ENCODE results near the gene FXYD4.

The FXYD4 gene

GRCh38 chr10:43396928-43397624 is 25.6 kb downstream of the FXYD4 start:
- TF ChIP-seq CTCF (IDR thresholded peaks at IDR 0.05) = no peak

DNA sequence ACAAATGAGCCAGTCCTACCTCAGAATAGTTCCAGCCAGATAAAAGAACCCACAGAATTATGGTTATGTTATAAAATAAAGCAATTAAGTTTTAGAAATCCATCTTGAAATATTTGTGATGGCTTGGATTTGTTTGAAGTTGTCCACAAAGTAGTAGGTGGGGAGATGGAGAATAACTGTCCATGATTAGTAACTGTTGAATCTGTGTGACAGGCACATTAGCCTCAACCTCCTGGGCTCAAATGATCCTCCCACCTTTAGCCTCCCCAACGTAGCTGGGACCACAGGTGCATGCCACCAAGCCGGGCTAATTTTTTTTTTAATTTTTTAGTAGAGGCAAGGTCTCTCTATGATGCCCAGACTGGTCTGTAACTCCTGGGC is 27.5 kb downstream of the FXYD4 start:
- no peak for TF ChIP-seq CTCF (IDR thresholded peaks at IDR 0.05)

- TF ChIP-seq CTCF (IDR thresholded peaks at IDR 0.05) = no peak
Measured at GRCh38 chr10:43399320-43400310, 28.2 kb downstream of the FXYD4 start.

GRCh38 chr10:43401627-43402026 is 30.2 kb downstream of the FXYD4 start:
- no peak for TF ChIP-seq CTCF (IDR thresholded peaks at IDR 0.05)

GRCh38 chr10:43402176-43402575 is 30.7 kb downstream of the FXYD4 start:
- no peak for TF ChIP-seq CTCF (IDR thresholded peaks at IDR 0.05)

DNA sequence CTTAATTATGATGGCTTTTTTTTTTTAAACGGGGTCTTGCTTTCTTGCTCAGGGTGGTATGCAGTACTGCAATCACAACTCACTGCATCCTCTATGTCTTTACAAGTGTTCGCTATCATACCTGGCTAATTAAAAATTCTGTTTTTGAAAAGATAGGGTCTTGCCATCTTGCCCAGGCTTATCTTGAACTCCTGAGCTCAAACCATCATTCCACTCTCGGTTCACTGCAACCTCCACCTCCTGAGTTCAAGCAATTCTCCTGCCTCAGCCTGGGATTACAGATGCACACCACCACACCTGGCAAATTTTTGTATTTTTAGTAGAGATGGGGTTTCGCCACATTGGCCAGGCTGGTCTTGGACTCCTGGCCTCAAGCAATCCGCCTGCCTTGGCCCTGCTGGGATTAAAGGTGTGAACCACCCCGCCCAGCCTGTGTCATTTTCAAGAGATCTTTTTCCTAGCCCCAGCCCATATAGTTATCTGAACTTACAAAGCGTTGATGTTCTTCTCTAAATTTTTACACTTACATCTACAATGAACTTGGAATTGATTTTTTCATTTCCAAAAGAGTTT is 31.5 kb downstream of the FXYD4 start:
- no peak for TF ChIP-seq CTCF (IDR thresholded peaks at IDR 0.05)

GRCh38 chr10:43403911-43404703 is 32.7 kb downstream of the FXYD4 start:
- no peak for TF ChIP-seq CTCF (IDR thresholded peaks at IDR 0.05)

Data from LNCAP (cell line).